Prostate gland (tissue), 2 donors: Measurements from ENCODE around the gene HDAC4. TPM values are rescaled to one million over a fixed set of nuclear protein-coding genes. Genes with fewer than 3 reads are reported as not detected.
A peak's percentile ranks its signal among the peaks of the same experiment; 100 is the strongest.

Experiments
- DNase-seq: peaks from one replicate; pipeline ENCODE4 v3.0.0-alpha.2; 2019; ENCODE audit warnings: low spot score
- H3K27ac ChIP-seq, 2 donors: fragments of 200-600 bp; sonication (generic); 2 replicates each; pipeline ENCODE4 v1.5.1; 2017 to 2019
- H3K27me3 ChIP-seq: fragments of 200-600 bp; sonication (generic); replicated peaks from 2 replicates; pipeline ENCODE4 v1.5.1; 2019; ENCODE audit not compliant: insufficient read depth
- H3K36me3 ChIP-seq, 2 donors: fragments of 200-600 bp; sonication (generic); 1 replicate in 1 of 2; 2 replicates in 1 of 2; pipeline versions ENCODE4 v1.5.1 to v1.8.1; 2017 to 2019
- H3K4me1 ChIP-seq: fragments of 200-600 bp; sonication (generic); replicated peaks from 2 replicates; pipeline ENCODE4 v1.5.1; 2019
- H3K4me3 ChIP-seq, 2 donors: fragments of 200-600 bp; sonication (generic); 2 replicates each; pipeline ENCODE4 v1.5.1; 2017 to 2019
- H3K9me3 ChIP-seq: fragments of 200-600 bp; sonication (generic); 2 replicates; pipeline ENCODE4 v1.5.1; 2017
- CTCF ChIP-seq, 4 experiments: fragments of 200-600 bp in 2 of 4; fragments of 450-650 bp in 2 of 4; sonication (generic) in 2 of 4; IDR thresholded peaks; 1 replicate in 3 of 4; 2 replicates in 1 of 4; pipeline ENCODE4 v1.5.1; 2016 to 2019; ENCODE audit warnings: antibody characterized with exemption in 4 of 4, mild to moderate bottlenecking in 2 of 4, moderate library complexity in 2 of 4
- POLR2A ChIP-seq: fragments of 450-650 bp; IDR thresholded peaks from one replicate; pipeline ENCODE4 v1.6.1; 2016; ENCODE audit warnings: antibody characterized with exemption, mild to moderate bottlenecking
- POLR2AphosphoS5 ChIP-seq: sonication (generic); formaldehyde crosslinking; IDR thresholded peaks from one replicate; pipeline ENCODE4 v1.6.1; 2017; ENCODE audit warnings: antibody characterized with exemption
- WGBS: methylation state at CpG from one replicate; pipeline ENCODE4 v1.1.5; 2018; 5-methylcytosine and 5-hydroxymethylcytosine counted together
- intact Hi-C: fragments of 100-400 bp; cut with DNase I; formaldehyde crosslinking; loops from one replicate; pipeline ENCODE4 v1.14.2; 2022
- total RNA-seq, 2 donors: library from RNA; depleted of rRNA; stranded (reverse); fragments of >200 nt; gene quantifications; one replicate each; pipeline ENCODE4 v1.1.0, GENCODE V29; 2016

The HDAC4 gene
- total RNA-seq, 2 donors from 2014 or later: 41.8 to 44.2 TPM

- Histone ChIP-seq H3K36me3 (no peaks in the 10 kb centered on the region), H3K9me3 (no peaks in the 10 kb centered on the region), H3K4me1 (peaks cover 6% of the 10 kb centered on the region), H3K27me3 (no peaks in the 10 kb centered on the region), H3K27ac (peak overlapping the region; percentile 56 to 62), H3K4me3 (no peak overlapping the region)
- DNase-seq: no peak
- 86% methylated on average over 14 of the region's 14 CpGs for WGBS
- no peak for TF ChIP-seq POLR2AphosphoS5
- no peak for TF ChIP-seq POLR2A
- no peak for TF ChIP-seq CTCF (IDR thresholded peaks at IDR 0.05)
- intact Hi-C loops: loop anchor here (5.0 kb wide), 2 partner anchors 37 to 83 kb away; no protein-coding TSS in a partner anchor
Measured at GRCh38 chr2:239310401-239311061, 90.3 kb downstream of the HDAC4 start.

- Histone ChIP-seq H3K4me1 (peaks cover 15% of the 10 kb centered on the region), H3K36me3 (no peaks in the 10 kb centered on the region), H3K27ac (peak overlapping the region; percentile 56 to 62), H3K4me3 (no peak overlapping the region), H3K9me3 (no peaks in the 10 kb centered on the region), H3K27me3 (no peaks in the 10 kb centered on the region)
- intact Hi-C loops: loop anchor here (5.0 kb wide), 3 partner anchors 38 to 107 kb away; no protein-coding TSS in a partner anchor
- no peak for TF ChIP-seq CTCF (IDR thresholded peaks at IDR 0.05)
- TF ChIP-seq POLR2AphosphoS5: no peak
- TF ChIP-seq POLR2A: no peak
- DNase-seq: no peak
- 76% methylated on average over 17 of the region's 18 CpGs for WGBS
Measured at GRCh38 chr2:239309398-239310245, 91.2 kb downstream of the HDAC4 start.

- H3K4me3 ChIP-seq: peak overlapping the region; percentile 15 to 21
Measured at GRCh38 chr2:239308661-239309397, 92.0 kb downstream of the HDAC4 start.

More at GRCh38 chr2:239308661-239309397, 92.0 kb downstream of the HDAC4 start:
- Histone ChIP-seq H3K4me1 (peaks cover 23% of the 10 kb centered on the region), H3K36me3 (no peaks in the 10 kb centered on the region), H3K27me3 (no peaks in the 10 kb centered on the region), H3K9me3 (no peaks in the 10 kb centered on the region), H3K27ac (peak overlapping the region; percentile 56 to 62)
- WGBS: 53% methylated on average over 33 of the region's 33 CpGs
- TF ChIP-seq POLR2A (no peak), POLR2AphosphoS5 (peak; percentile 23), CTCF (IDR thresholded peaks at IDR 0.05) (no peak)
- no peak for DNase-seq
- intact Hi-C loops: loop anchor here (5.0 kb wide), 1 partner anchor 107 kb away; no protein-coding TSS in a partner anchor
